Natural killer cell (primary cell): ENCODE data around the gene CDCA4. TPM values are rescaled to one million over a fixed set of nuclear protein-coding genes. Genes with fewer than 3 reads are reported as not detected.
"Not testable (repeated sequence)": the region's sequence is repeated elsewhere in the genome, so short reads cannot be mapped to it uniquely, and the experiment has no call there.

Source experiments
- ATAC-seq, 3 donors: fragments of 150-1000 bp in 2 of 3; fragments of 200-7000 bp in 1 of 3; cut with Tn5 transposase; 1 replicate in 1 of 3; 2 replicates in 2 of 3; pipeline ENCODE4 v1.10.0; 2021; ENCODE audit warnings: mild to moderate bottlenecking in 2 of 3, moderate library complexity in 2 of 3
- DNase-seq, 2 donors: peaks; one replicate each; pipeline versions ENCODE4 v3.0.0 to v3.0.0-alpha.2; 2013 to 2021; ENCODE audit warnings: mixed read lengths in 1 of 2
- H3K27ac ChIP-seq: one replicate; pipeline ENCODE4 v1.5.1; 2013; ENCODE audit warnings: mild to moderate bottlenecking, low read length
- H3K27me3 ChIP-seq: one replicate; pipeline ENCODE4 v1.6.1; 2013; ENCODE audit warnings: low read length; ENCODE audit not compliant: control insufficient read depth, insufficient read depth
- H3K36me3 ChIP-seq: one replicate; pipeline ENCODE4 v1.6.1; 2013; ENCODE audit warnings: low read length; ENCODE audit not compliant: control insufficient read depth, insufficient read depth
- H3K4me1 ChIP-seq: one replicate; pipeline ENCODE4 v1.6.1; 2013; ENCODE audit warnings: low read length; ENCODE audit not compliant: control insufficient read depth, insufficient read depth
- H3K4me3 ChIP-seq: one replicate; pipeline ENCODE4 v1.5.1; 2013; ENCODE audit warnings: low read length
- H3K9me3 ChIP-seq: one replicate; pipeline ENCODE4 v1.6.1; 2013; ENCODE audit warnings: low read length; ENCODE audit not compliant: control insufficient read depth, insufficient read depth
- H3K27ac Mint-ChIP-seq, 2 donors: one replicate each; pipeline ENCODE4 v1.8.0; 2022; ENCODE audit warnings: mild to moderate bottlenecking in 2 of 2, mixed read lengths in 2 of 2, moderate library complexity in 1 of 2
- H3K27me3 Mint-ChIP-seq, 2 donors: one replicate each; pipeline ENCODE4 v1.8.0; 2022; ENCODE audit warnings: low read depth in 2 of 2, mixed read lengths in 2 of 2
- H3K36me3 Mint-ChIP-seq: one replicate; pipeline ENCODE4 v1.8.0; 2022; ENCODE audit warnings: mixed read lengths
- H3K4me1 Mint-ChIP-seq, 2 donors: one replicate each; pipeline ENCODE4 v1.8.0; 2022; ENCODE audit warnings: mixed read lengths in 2 of 2
- H3K4me3 Mint-ChIP-seq: one replicate; pipeline ENCODE4 v1.8.0; 2022; ENCODE audit warnings: mild to moderate bottlenecking, moderate library complexity, mixed read lengths
- H3K9me3 Mint-ChIP-seq, 2 donors: one replicate each; pipeline ENCODE4 v1.8.0; 2022; ENCODE audit warnings: mixed read lengths in 2 of 2
- WGBS: methylation state at CpG from one replicate; pipeline ENCODE4 v1.1.7; 2013; ENCODE audit warnings: missing lambda C conversion rate; ENCODE audit not compliant: insufficient coverage; 5-methylcytosine and 5-hydroxymethylcytosine counted together
- intact Hi-C: fragments of 100-400 bp; cut with micrococcal nuclease; formaldehyde crosslinking; loops from one replicate; pipeline ENCODE4 v1.14.2; 2022
- total RNA-seq, 4 donors: library from RNA; stranded (reverse); fragments of 120-200 nt in 1 of 4; gene quantifications; one replicate each; pipeline versions ENCODE4 v1.2.3 to v1.2.4, GENCODE V29; 2013 to 2022
- TF ChIP-seq, protein P1 (sequence below): fragments of 200-600 bp; IDR thresholded peaks from one replicate; pipeline ENCODE4 v1.8.0; 2022; ENCODE audit warnings: antibody characterized with exemption

Gene CDCA4
- total RNA-seq, 3 donors from 2014 or later (not counting 1 experiment from before 2014, with no cell fraction given) = 10.3 to 20.7 (median 16.6) TPM

DNA sequence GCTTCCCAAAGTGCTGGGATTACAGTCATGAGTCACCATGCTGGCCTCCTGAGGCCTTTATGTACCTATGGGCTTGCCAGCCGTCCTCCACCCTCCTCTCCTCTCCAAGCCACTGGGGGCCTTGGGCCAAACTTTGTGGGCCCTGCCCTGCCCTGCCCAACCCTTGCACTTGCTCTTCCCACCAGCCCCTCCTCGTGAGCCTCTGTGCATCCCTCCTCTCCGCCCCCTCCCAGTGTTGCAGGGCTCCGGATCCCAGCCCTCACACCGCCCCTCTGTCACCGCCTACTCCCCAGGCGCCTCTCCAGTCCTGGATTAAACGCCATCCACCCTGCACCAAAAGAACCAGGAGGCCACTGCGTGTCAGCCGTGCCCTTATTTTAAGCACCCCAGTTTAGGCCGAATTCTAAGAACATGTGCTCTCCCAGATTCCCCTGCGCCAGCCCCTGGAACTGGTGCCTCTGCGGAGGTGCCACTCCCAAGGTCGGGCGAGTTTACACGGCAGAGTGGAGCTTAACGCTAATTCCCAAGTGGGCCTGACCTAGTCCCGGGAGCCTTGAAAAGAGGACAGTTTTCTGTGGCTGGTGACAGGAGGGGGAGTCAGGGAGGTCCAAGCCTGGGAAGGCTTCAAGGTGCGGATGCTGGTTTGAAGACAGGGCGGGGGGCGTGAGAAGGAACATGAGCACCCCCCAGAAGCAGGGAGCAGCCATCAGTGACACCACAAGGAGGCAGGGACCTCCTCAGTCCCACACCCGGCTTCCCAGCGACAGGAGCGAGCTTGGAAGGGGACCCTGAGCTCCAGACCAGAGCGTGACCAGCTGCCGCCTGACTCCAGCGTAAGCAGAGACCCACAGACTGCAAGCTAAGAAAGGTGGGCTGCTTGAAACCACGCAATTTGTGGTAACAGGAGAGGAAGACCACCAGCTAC is 21.2 kb upstream of the CDCA4 start:
- no peaks in the 10 kb centered on the region for H3K9me3 ChIP-seq
- TF ChIP-seq, protein P1, sequence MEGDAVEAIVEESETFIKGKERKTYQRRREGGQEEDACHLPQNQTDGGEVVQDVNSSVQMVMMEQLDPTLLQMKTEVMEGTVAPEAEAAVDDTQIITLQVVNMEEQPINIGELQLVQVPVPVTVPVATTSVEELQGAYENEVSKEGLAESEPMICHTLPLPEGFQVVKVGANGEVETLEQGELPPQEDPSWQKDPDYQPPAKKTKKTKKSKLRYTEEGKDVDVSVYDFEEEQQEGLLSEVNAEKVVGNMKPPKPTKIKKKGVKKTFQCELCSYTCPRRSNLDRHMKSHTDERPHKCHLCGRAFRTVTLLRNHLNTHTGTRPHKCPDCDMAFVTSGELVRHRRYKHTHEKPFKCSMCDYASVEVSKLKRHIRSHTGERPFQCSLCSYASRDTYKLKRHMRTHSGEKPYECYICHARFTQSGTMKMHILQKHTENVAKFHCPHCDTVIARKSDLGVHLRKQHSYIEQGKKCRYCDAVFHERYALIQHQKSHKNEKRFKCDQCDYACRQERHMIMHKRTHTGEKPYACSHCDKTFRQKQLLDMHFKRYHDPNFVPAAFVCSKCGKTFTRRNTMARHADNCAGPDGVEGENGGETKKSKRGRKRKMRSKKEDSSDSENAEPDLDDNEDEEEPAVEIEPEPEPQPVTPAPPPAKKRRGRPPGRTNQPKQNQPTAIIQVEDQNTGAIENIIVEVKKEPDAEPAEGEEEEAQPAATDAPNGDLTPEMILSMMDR = no peak
- intact Hi-C loops = no loop called here
- DNase-seq (no peak), ATAC-seq (no peak)
- H3K27me3 Mint-ChIP-seq = no peaks in the 10 kb centered on the region
- H3K27ac ChIP-seq = no peak overlapping the region
- no peaks in the 10 kb centered on the region for H3K9me3 Mint-ChIP-seq
- H3K27me3 ChIP-seq = no peaks in the 10 kb centered on the region
- peaks cover 13 to 14% of the 10 kb centered on the region in 2 donors for H3K4me1 Mint-ChIP-seq
- no peaks in the 10 kb centered on the region for H3K36me3 Mint-ChIP-seq
- H3K4me3 ChIP-seq = no peak overlapping the region
- WGBS = 88% methylated on average over 28 of the region's 28 CpGs
- no peak overlapping the region for H3K4me3 Mint-ChIP-seq
- H3K36me3 ChIP-seq = no peaks in the 10 kb centered on the region
- H3K4me1 ChIP-seq = peaks cover 11% of the 10 kb centered on the region
- no peak overlapping the region for H3K27ac Mint-ChIP-seq

DNA sequence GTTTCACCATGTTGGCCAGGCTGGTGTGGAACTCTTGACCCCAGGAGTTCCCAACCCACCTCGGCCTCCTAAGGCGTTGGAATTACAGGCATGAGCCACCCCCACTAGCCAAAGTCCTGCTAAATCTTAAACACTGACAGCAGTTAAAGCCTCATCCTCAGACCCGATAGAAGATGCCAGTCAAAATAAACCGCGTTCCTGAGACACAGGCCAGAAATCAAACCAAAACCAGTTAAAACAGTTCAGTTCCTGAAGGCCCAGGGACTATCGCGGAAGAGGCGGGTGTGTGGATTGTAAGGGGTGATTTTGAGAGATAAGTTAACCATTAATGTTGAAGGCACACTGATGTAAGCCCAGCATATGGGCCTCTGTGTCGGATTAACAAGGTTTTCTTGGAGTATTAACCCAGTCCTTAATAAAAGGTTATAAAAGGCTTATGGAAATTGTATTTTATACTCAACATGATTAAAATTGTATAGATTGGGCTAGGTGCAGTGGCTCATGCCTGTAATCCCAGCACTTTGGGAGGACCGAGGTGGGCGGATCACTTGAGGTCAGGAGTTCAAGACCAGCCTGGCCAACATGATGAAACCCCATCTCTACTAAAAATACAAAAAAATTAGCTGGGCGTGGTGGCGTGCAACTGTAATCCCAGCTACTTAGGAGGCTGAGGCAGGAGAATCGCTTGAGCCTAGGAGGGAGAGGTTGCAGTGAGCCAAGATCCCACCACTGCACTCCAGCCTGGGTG is 18.7 kb upstream of the CDCA4 start:
- Mint-ChIP-seq H3K27ac (no peak overlapping the region), H3K36me3 (no peaks in the 10 kb centered on the region), H3K27me3 (no peaks in the 10 kb centered on the region), H3K4me3 (no peak overlapping the region), H3K9me3 (no peaks in the 10 kb centered on the region), H3K4me1 (peaks cover 2% of the 10 kb centered on the region in 2 donors)
- DNase-seq = no peak
- no peaks in the 10 kb centered on the region for H3K4me1 ChIP-seq
- H3K36me3 ChIP-seq = no peaks in the 10 kb centered on the region
- intact Hi-C loops = no loop called here
- no peaks in the 10 kb centered on the region for H3K9me3 ChIP-seq
- TF ChIP-seq, protein P1 = no peak
- H3K4me3 ChIP-seq = no peak overlapping the region
- ATAC-seq = no peak
- H3K27ac ChIP-seq = no peak overlapping the region
- 83% methylated on average over 12 of the region's 14 CpGs for WGBS
- no peaks in the 10 kb centered on the region for H3K27me3 ChIP-seq

DNA sequence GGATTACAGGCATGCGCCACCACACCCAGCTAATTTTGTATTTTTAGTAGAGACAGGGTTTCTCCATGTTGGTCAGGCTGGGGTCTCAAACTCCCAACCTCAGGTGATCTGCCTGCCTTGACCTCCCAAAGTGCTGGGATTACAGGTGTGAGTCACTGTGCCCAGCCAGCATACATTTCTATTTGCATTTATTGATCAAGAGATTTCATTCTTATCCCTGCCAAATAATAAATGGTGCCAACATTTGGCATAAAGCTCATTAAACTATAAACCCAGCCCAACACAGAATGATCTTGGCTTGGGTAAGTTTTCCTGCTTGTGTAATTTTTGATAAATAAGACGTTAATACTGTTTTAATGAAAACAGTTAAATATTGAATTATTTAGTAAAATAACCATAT is 14.7 kb upstream of the CDCA4 start:
- H3K4me3 ChIP-seq, H3K27ac ChIP-seq, H3K36me3 ChIP-seq, H3K27ac Mint-ChIP-seq, DNase-seq, H3K4me3 Mint-ChIP-seq, H3K9me3 ChIP-seq, ATAC-seq, H3K27me3 Mint-ChIP-seq, intact Hi-C loops, H3K27me3 ChIP-seq, H3K36me3 Mint-ChIP-seq, H3K9me3 Mint-ChIP-seq: not testable (repeated sequence)
- peaks cover 13% of the 10 kb centered on the region for H3K4me1 ChIP-seq
- WGBS = 100% methylated on average over 1 of the region's 2 CpGs
- peaks cover 21 to 23% of the 10 kb centered on the region in 2 donors for H3K4me1 Mint-ChIP-seq
